Esophagus squamous epithelium (tissue), 5 donors: ENCODE results near the gene ITPR2. TPM values are rescaled to one million over a fixed set of nuclear protein-coding genes. Genes with fewer than 3 reads are reported as not detected.

Source experiments
- DNase-seq: peaks from one replicate; lab custom pipeline; 2025; lab: John Stamatoyannopoulos, UW
- H3K27ac ChIP-seq, 4 donors: fragments of 200-600 bp; sonication (generic); one replicate each; pipeline ENCODE4 v1.5.1; 2016 to 2019; ENCODE audit warnings: mild to moderate bottlenecking in 1 of 4
- H3K27me3 ChIP-seq, 4 donors: fragments of 200-600 bp; sonication (generic); 1 replicate in 3 of 4; 2 replicates in 1 of 4; pipeline versions ENCODE4 v1.5.1 to v1.6.0; 2017 to 2021; ENCODE audit warnings: antibody characterized with exemption in 1 of 4
- H3K36me3 ChIP-seq, 3 donors: fragments of 200-600 bp; sonication (generic); one replicate each; pipeline ENCODE4 v1.5.1; 2016 to 2019
- H3K4me1 ChIP-seq, 3 donors: fragments of 200-600 bp; sonication (generic); one replicate each; pipeline ENCODE4 v1.5.1; 2017 to 2019
- H3K4me3 ChIP-seq, 4 donors: fragments of 200-600 bp; sonication (generic); 1 replicate in 3 of 4; 2 replicates in 1 of 4; pipeline ENCODE4 v1.5.1; 2016 to 2019; ENCODE audit warnings: mild to moderate bottlenecking in 2 of 4, moderate library complexity in 1 of 4
- H3K9me3 ChIP-seq, 3 donors: fragments of 200-600 bp; sonication (generic); one replicate each; pipeline ENCODE4 v1.5.1; 2016 to 2019
- CTCF ChIP-seq, 6 experiments: fragments of 450-650 bp in 4 of 6; fragments of 200-600 bp in 2 of 6; sonication (generic) in 2 of 6; IDR thresholded peaks; one replicate each; pipeline ENCODE4 v1.5.1; 2016 to 2019; ENCODE audit warnings: antibody characterized with exemption in 6 of 6, mild to moderate bottlenecking in 4 of 6, moderate library complexity in 4 of 6
- POLR2A ChIP-seq, 4 donors: fragments of 450-650 bp; IDR thresholded peaks; one replicate each; pipeline ENCODE4 v1.6.1; 2017; ENCODE audit warnings: antibody characterized with exemption in 4 of 4, mild to moderate bottlenecking in 4 of 4, moderate library complexity in 3 of 4
- WGBS, 2 donors: methylation state at CpG; one replicate each; pipeline ENCODE4 v1.1.5; 2018; 5-methylcytosine and 5-hydroxymethylcytosine counted together
- intact Hi-C: fragments of 100-400 bp; cut with DNase I; formaldehyde crosslinking; loops from one replicate; pipeline ENCODE4 v1.15.0; 2022
- total RNA-seq, 4 donors: library from RNA; depleted of rRNA; stranded (reverse); fragments of >200 nt; gene quantifications; one replicate each; pipeline ENCODE4 v1.1.0, GENCODE V29; 2016
- donor health status: DM: yes; HTN: yes; CAD: no.

ITPR2 gene
- total RNA-seq, 4 donors from 2014 or later: 30.7 to 49.3 (median 37.6) TPM

GRCh38 chr12:26465419-26466097 lies 367.4 kb downstream of the ITPR2 start:
- H3K4me1 ChIP-seq: no peaks in the 10 kb centered on the region
- H3K27ac ChIP-seq: no peak overlapping the region
- TF ChIP-seq POLR2A (IDR thresholded peaks at IDR 0.05): no peak
- no peak for TF ChIP-seq CTCF (IDR thresholded peaks at IDR 0.05)
- intact Hi-C loops: no loop called here
- H3K4me3 ChIP-seq: no peak overlapping the region
- 94 to 95% methylated on average over 6 of the region's 6 CpGs for WGBS, 2 donors
- H3K27me3 ChIP-seq: no peaks in the 10 kb centered on the region
- H3K9me3 ChIP-seq: no peaks in the 10 kb centered on the region
- peaks cover 0 to 27% (median 0%) of the 10 kb centered on the region in 3 donors for H3K36me3 ChIP-seq
- DNase-seq: no peak

GRCh38 chr12:26461776-26462175 lies 371.2 kb downstream of the ITPR2 start:
- 67 to 73% methylated on average over 1 of the region's 1 CpG for WGBS, 2 donors
- no peak for DNase-seq
- Histone ChIP-seq H3K9me3 (no peaks in the 10 kb centered on the region), H3K27me3 (no peaks in the 10 kb centered on the region), H3K4me3 (no peak overlapping the region), H3K27ac (no peak overlapping the region), H3K36me3 (peaks cover 0 to 53% (median 0%) of the 10 kb centered on the region in 3 donors), H3K4me1 (no peaks in the 10 kb centered on the region)
- intact Hi-C loops: no loop called here
- TF ChIP-seq CTCF (IDR thresholded peaks at IDR 0.05) (no peak), POLR2A (IDR thresholded peaks at IDR 0.05) (no peak)

GRCh38 chr12:26460361-26460760 lies 372.6 kb downstream of the ITPR2 start:
- 74 to 88% methylated on average over 6 of the region's 6 CpGs for WGBS, 2 donors
- Histone ChIP-seq H3K27me3 (no peaks in the 10 kb centered on the region), H3K9me3 (no peaks in the 10 kb centered on the region), H3K27ac (no peak overlapping the region), H3K4me3 (no peak overlapping the region), H3K4me1 (no peaks in the 10 kb centered on the region), H3K36me3 (peaks cover 0 to 46% (median 0%) of the 10 kb centered on the region in 3 donors)
- intact Hi-C loops: no loop called here
- DNase-seq: no peak
- TF ChIP-seq POLR2A (IDR thresholded peaks at IDR 0.05) (no peak), CTCF (IDR thresholded peaks at IDR 0.05) (no peak)

- H3K36me3 ChIP-seq: peaks cover 0 to 42% (median 0%) of the 10 kb centered on the region in 3 donors
- H3K4me1 ChIP-seq: no peaks in the 10 kb centered on the region
- intact Hi-C loops: no loop called here
- no peaks in the 10 kb centered on the region for H3K27me3 ChIP-seq
- no peak for DNase-seq
- no peaks in the 10 kb centered on the region for H3K9me3 ChIP-seq
- no peak overlapping the region for H3K4me3 ChIP-seq
- H3K27ac ChIP-seq: no peak overlapping the region
- 47 to 61% methylated on average over 3 of the region's 3 CpGs for WGBS, 2 donors
- TF ChIP-seq POLR2A (IDR thresholded peaks at IDR 0.05) (no peak), CTCF (IDR thresholded peaks at IDR 0.05) (no peak)
Measured at GRCh38 chr12:26455936-26456574, 376.9 kb downstream of the ITPR2 start.

- Histone ChIP-seq H3K36me3 (peaks cover 0 to 32% (median 0%) of the 10 kb centered on the region in 3 donors), H3K4me1 (no peaks in the 10 kb centered on the region), H3K4me3 (no peak overlapping the region), H3K27me3 (no peaks in the 10 kb centered on the region), H3K9me3 (no peaks in the 10 kb centered on the region), H3K27ac (no peak overlapping the region)
- WGBS, 2 donors: 83 to 87% methylated on average over 3 of the region's 3 CpGs
- DNase-seq: no peak
- intact Hi-C loops: no loop called here
- no peak for TF ChIP-seq POLR2A (IDR thresholded peaks at IDR 0.05)
- no peak for TF ChIP-seq CTCF (IDR thresholded peaks at IDR 0.05)
Measured at GRCh38 chr12:26453246-26453645, 379.7 kb downstream of the ITPR2 start.
